MV-4-11 (cell line): ENCODE results near the gene OR7C1.
"Not testable (repeated sequence)": the region's sequence is repeated elsewhere in the genome, so short reads cannot be mapped to it uniquely, and the experiment has no call there.

Source experiments
- DNase-seq: peaks from one replicate; lab custom pipeline; 2025; lab: John Stamatoyannopoulos, UW

The OR7C1 gene

GRCh38 chr19:14784730-14785101, 50.3 kb downstream of the OR7C1 start:
- peak; percentile 94 for DNase-seq

- DNase-seq, result peak; percentile 37
Measured at GRCh38 chr19:14783410-14783998, 51.5 kb downstream of the OR7C1 start.

GRCh38 chr19:14782626-14783409, 52.2 kb downstream of the OR7C1 start:
- no peak for DNase-seq

GRCh38 chr19:14781713-14782536, 53.1 kb downstream of the OR7C1 start:
- DNase-seq, result not testable (repeated sequence)

- not testable (repeated sequence) for DNase-seq
Measured at GRCh38 chr19:14780622-14781225, 54.3 kb downstream of the OR7C1 start.

- DNase-seq, result peak; percentile 29
Measured at GRCh38 chr19:14779151-14779550, 55.8 kb downstream of the OR7C1 start.

- DNase-seq, result not testable (repeated sequence)
Measured at GRCh38 chr19:14778110-14778845, 56.7 kb downstream of the OR7C1 start, which contains the start of gene ADGRE2. Gene ADGRE2, minus strand, starts transcription at chr19:14778560. Its CDS starts 1,804 bp downstream, at chr19:14776756.

GRCh38 chr19:14777645-14778044, 57.3 kb downstream of the OR7C1 start:
- not testable (repeated sequence) for DNase-seq

- peak; percentile 86 for DNase-seq
Measured at GRCh38 chr19:14775869-14776586, 59.0 kb downstream of the OR7C1 start.

- DNase-seq, result not testable (repeated sequence)
Measured at GRCh38 chr19:14775326-14775725, 59.7 kb downstream of the OR7C1 start.

- DNase-seq, result no peak
Measured at GRCh38 chr19:14774373-14774772, 60.6 kb downstream of the OR7C1 start.

- DNase-seq, result not testable (repeated sequence)
Measured at GRCh38 chr19:14773722-14774121, 61.3 kb downstream of the OR7C1 start.

GRCh38 chr19:14772995-14773394, 62.0 kb downstream of the OR7C1 start:
- no peak for DNase-seq

GRCh38 chr19:14772467-14772866, 62.5 kb downstream of the OR7C1 start:
- no peak for DNase-seq

GRCh38 chr19:14770944-14771839, 63.8 kb downstream of the OR7C1 start:
- no peak for DNase-seq

- no peak for DNase-seq
Measured at GRCh38 chr19:14770136-14770535, 64.8 kb downstream of the OR7C1 start.

- DNase-seq, result no peak
Measured at GRCh38 chr19:14769201-14769600, 65.8 kb downstream of the OR7C1 start.

- DNase-seq, result no peak
Measured at GRCh38 chr19:14768001-14768400, 67.0 kb downstream of the OR7C1 start.

GRCh38 chr19:14767466-14767971, 67.5 kb downstream of the OR7C1 start:
- no peak for DNase-seq
